ENCODE data around the gene MEF2A.
A peak's percentile ranks its signal among the peaks of the same experiment; 100 is the strongest.
"Not testable (repeated sequence)": the region's sequence is repeated elsewhere in the genome, so short reads cannot be mapped to it uniquely, and the experiment has no call there.

MEF2A gene

GRCh38 chr15:99565299-99566156, at the start of gene MEF2A:
Gene MEF2A, plus strand, starts transcription at chr15:99565984. Its CDS starts 67,136 bp downstream, at chr15:99633120.
- DNase-seq (ENCODE audit: low spot score) = peak; percentile 97

GRCh38 chr15:99518191-99518590, 47.6 kb upstream of the MEF2A start:
- DNase-seq (ENCODE audit: low spot score) = no peak

- DNase-seq (ENCODE audit: low spot score) = not testable (repeated sequence)
These were observed 46.4 kb upstream of the MEF2A start for GRCh38 chr15:99519366-99519765.

- DNase-seq (ENCODE audit: low spot score) = no peak
These were observed 43.5 kb upstream of the MEF2A start for GRCh38 chr15:99522288-99522687.

GRCh38 chr15:99526176-99526575, 39.6 kb upstream of the MEF2A start:
- DNase-seq (ENCODE audit: low spot score) = no peak

- DNase-seq (ENCODE audit: low spot score) = no peak
These were observed 39.1 kb upstream of the MEF2A start for GRCh38 chr15:99526671-99527070.

GRCh38 chr15:99536422-99537040, 29.3 kb upstream of the MEF2A start:
- DNase-seq (ENCODE audit: low spot score) = peak; percentile 84

DNA sequence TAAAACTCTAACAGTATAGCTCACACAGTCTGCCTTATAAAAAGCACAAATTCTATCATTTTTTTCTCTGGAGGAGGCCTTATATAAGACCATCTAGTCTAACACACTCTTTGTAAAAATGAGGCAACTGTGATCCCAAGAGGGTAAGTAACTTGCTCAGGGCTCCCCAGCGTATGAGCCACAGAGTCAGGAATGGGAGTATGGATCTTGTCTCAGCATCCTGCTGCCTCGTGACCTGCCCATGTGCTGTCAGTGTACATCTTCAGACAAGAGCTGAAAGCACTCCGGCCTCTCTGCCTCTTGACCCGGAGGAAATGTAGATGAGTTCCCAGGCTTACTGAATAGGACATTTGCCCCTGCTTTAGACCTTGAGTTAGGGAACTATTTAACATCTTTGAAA, 28.4 kb upstream of the MEF2A start:
- DNase-seq (ENCODE audit: low spot score) = no peak

DNA sequence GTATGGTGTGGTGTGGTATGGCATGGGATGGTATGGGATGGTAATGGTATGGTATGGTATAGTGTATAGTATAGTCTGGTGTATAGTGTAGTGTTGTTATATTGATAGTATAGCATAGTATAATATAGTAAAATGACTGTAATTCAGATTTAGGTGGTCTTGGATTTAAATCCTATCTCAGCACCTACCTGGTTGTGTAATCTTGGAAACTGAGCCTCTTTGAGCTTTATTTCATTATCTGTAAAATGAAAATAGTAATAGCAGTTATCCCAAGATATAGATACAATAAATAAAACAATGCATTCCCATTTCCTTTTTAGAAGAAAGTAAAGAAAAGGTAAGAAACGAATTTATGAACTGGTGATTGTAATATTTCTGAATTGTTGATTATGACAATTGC, 27.5 kb upstream of the MEF2A start:
- DNase-seq (ENCODE audit: low spot score) = no peak

- no peak for DNase-seq (ENCODE audit: low spot score)
These were observed 23.0 kb upstream of the MEF2A start for GRCh38 chr15:99542828-99543227.

DNA sequence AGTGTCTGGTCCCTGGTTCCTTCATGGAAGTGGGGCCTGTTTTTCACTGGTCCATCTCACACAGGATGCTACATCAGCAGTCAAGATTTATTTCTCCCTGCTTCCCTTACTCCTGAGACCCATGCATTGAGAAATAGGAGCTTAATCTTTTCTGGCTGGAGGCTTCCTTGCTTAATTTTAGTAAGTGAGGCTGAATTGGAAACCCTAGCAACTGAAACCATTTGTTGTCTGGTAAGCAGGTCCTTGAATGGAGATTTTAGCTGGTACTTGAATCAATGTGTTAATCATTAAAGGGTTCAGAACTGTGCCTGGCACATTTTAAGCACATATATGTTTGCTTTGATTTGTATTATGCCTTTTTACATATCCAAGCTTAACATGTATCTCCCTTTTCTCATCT, 20.2 kb upstream of the MEF2A start:
- DNase-seq (ENCODE audit: low spot score) = no peak

DNA sequence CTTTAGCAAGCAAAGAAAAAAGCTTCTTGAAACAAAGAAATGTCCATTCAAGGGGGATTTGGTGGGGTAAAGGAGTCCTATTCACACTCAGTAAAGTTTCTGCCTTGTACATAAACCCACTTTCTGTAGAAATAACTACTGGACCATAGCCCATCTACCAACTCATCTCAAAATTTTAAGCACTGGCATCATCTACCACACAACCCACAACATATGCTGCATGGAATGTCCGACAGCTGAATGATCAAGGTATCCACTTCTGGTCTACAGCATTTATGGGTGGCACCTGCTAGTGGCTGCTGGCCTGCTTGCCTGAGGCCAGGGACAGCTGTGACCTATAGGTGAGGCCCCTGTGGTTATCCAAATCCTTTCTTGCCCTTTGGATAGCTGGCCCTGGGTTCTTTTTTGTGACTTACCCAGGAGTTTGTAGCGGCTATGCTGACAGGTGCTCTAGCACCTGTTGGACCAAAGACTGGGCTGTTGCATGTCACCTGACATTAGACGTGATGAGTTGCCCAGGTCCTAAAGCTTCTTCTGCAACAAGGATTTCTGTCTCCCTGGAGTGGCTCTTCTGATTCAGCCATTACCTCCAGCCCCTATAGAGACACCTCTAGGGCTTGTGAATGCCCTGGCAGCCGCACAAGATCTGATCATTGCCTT, 19.2 kb upstream of the MEF2A start:
- no peak for DNase-seq (ENCODE audit: low spot score)

DNA sequence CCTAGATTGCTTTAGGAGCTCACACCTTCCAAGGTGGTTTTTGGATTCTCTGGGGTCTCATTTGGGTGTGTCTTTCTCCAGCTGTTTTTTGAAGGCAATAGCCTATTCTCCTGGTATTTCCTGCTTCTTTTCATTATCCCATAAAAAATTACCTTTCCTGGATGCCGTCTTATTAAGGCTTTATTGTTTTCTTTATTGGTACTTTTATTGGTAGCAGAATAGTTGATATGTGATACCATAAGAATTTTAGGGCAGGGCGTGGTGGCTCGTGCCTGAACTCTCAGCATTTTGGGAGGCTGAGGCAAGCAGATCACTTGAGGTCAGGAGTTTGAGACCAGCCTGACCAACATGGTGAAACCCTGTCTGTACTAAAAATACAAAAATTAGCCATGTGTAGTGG, 18.3 kb upstream of the MEF2A start:
- no peak for DNase-seq (ENCODE audit: low spot score)

DNA sequence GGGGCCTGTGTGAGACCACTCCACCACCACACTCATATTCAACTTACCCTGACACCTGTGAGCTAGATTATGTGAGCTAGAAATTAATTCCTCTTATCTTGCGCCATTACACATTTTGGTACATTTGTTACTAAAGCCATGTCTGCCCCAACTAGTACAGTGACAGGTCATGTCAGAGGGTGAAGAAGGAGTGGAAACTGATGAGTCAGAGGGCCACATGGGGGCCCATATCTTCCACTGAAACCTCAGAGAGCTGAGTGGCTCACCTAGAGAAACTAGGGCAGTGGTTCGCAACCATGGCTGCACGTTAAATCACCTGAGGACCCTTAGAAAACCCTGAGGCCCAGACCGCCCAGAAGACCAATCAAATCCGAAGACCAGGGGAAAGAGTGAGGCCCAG, 15.7 kb upstream of the MEF2A start:
- DNase-seq (ENCODE audit: low spot score) = no peak

DNA sequence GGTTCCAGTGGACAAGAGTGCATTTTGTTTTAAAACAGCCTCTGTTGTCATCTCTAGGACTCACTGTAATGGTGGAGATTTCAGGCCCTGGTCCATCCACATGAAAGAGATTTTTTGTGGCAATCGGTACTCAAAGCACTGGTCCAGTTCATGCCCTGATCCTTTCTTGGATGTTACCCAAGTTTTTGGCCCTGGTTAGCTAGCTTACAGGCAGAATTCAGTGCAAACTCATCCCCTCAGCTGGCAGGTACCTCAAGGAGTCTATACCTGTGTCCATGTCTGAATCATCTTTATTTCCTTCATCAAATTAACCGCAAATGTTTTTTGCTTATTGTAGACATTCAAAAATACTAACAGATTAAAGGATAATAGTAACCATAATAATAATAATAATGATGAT, 13.7 kb upstream of the MEF2A start:
- DNase-seq (ENCODE audit: low spot score) = no peak

DNA sequence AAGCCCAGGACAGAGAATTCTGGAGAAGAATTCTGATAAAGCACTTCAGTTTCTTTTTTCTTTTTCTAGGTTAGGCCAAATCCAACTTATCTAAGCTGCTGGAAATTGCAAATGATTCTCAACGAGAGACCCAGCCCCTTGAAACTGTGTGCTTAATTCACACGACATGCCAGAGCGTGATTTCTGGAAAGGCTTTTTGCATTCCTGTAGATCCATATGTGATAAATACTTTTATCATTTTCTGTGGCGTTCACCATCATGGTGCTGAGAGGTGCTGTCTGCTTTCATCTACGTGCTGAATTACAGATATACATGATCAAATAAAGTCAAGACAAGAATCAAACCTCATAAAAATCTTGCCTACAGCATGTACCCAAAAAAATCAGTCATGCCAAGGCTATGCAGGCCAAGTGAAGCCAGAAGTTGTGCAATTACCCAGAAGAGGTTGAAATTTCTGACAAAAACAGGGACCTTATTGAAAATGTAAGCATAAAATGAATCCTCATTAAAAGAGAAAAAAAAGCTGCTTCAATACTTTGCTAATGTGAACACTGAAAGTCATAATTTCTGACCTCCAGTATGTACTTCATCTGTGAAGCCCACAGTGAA, 10.8 kb upstream of the MEF2A start:
- DNase-seq (ENCODE audit: low spot score) = no peak

DNA sequence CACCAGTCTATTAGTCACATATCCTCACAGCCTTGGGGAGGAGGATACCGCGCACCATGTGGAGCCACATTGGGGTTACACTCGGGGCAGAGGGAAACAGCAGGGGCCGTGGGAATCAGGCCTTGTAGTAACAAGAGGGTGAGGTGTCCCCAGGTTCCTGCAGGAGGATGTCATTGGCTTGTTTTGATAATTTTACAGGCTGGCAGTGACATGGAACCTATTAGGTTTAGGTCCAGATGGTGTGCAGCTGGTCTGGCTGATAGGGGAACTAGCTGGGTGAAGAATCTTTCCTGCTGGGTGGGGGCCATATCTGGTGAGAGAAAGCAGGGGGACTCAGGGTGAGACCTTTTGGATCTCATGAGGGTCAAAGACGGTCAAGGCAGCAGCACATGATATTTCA, 9.8 kb upstream of the MEF2A start:
- no peak for DNase-seq (ENCODE audit: low spot score)

DNA sequence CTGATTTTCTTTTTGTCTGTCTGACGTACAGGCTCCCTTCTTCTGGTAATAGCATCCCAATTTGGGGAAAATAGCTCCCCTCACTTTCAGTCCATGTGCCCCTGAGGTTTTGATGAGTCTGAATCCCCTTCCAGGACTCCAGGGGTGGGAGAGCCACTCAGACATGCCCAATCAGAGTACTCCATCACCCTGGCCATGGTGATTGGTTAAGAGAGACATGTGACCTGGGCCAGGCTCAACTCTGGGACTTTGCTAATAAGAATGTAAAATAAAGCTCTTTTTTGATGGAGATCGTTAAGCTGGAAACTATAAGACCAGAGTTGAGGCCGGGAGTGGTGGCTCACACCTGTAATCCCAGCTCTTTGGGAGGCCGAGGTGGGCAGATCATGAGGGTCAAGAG, 9.2 kb upstream of the MEF2A start:
- no peak for DNase-seq (ENCODE audit: low spot score)

GRCh38 chr15:99558084-99558483, 7.7 kb upstream of the MEF2A start:
- DNase-seq (ENCODE audit: low spot score) = no peak

GRCh38 chr15:99558571-99558970, 7.2 kb upstream of the MEF2A start:
- DNase-seq (ENCODE audit: low spot score) = no peak

DNA sequence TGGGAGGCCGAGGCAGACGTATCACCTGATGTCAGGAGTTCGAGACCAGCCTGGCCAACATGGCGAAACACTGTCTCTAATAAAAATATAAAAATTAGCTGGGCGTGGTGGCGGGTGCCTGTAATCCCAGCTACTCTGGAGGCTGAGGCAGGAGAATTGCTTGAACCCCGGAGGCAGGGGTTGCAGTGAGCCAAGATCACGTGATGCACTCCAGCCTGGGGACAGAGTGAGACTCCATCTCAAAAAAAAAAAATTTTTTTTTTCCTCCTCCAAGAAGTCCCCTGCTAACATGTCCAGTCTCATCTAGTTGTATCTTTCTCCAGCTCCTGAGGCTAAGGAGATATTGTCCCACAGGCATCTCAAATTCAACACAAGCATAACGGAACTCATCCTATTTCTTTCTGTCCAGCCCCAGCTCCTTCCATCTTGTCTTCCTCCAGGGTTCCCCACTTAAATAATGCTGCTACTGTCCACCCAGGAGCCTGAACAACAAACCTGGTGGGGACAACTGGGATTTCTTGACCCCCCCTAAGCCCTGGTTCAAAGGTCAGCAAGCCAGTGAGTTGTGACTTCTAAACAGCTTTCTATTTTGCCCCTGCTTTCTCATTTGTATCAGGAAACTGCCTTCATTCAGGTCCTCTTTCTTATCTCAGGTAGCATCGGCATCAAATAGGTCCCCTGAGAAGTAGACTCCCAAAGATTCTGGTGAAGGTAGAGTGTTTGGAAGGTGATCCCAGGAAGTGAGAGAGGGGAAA, 4.1 kb upstream of the MEF2A start:
- DNase-seq (ENCODE audit: low spot score) = no peak

- DNase-seq (ENCODE audit: low spot score) = no peak
These were observed 3.5 kb upstream of the MEF2A start for GRCh38 chr15:99562238-99562637.
